Measurements from ENCODE around the gene VPREB3. TPM values are rescaled to one million over a fixed set of nuclear protein-coding genes. Genes with fewer than 3 reads are reported as not detected.

VPREB3 gene
- total and polyA plus RNA-seq, 8 donors: 0.78 to 0.80 TPM; not detected in 6

DNA sequence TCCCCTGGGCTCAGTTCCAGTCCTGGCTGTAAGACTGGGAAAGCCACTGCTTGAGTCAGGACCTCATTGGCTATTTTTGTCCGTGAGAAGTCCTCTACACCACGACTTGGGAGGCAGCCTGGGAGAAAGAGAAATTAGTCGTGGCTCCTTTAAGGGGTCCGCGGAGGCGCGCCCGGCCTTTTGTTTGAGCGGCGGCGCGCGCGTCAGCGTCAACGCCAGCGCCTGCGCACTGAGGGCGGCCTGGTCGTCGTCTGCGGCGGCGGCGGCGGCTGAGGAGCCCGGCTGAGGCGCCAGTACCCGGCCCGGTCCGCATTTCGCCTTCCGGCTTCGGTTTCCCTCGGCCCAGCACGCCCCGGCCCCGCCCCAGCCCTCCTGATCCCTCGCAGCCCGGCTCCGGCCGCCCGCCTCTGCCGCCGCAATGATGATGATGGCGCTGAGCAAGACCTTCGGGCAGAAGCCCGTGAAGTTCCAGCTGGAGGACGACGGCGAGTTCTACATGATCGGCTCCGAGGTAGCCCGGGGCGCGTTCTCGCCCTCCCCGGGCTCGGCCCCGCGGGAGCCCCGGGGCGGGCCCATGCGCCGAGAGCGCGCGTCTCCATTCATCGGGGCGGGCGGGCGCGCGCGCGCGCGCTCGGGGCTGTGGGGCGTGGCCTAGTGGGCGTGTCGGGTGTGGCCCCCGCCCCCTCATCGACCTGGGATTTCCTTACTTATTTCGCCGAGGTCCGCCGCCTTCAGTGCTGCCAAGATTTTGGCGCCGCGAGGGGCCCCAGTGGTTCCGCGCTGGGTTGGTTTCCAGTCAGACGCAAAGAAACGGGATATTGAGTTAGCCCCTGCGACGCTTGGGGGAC lies 32.8 kb upstream of the VPREB3 start, which contains the start of gene SMARCB1:
Gene SMARCB1 (plus strand): TSS at position 215 of the 848 bp plus-strand sequence. CDS start 204 bp downstream, at position 419.
- peaks cover 0 to 3% (median 0%) of the 10 kb centered on the region in 3 donors for H3K36me3 ChIP-seq
- FAIRE-seq: no peak
- 0% methylated on average over 84 to 97 of the region's 97 CpGs for WGBS, 2 donors

DNA sequence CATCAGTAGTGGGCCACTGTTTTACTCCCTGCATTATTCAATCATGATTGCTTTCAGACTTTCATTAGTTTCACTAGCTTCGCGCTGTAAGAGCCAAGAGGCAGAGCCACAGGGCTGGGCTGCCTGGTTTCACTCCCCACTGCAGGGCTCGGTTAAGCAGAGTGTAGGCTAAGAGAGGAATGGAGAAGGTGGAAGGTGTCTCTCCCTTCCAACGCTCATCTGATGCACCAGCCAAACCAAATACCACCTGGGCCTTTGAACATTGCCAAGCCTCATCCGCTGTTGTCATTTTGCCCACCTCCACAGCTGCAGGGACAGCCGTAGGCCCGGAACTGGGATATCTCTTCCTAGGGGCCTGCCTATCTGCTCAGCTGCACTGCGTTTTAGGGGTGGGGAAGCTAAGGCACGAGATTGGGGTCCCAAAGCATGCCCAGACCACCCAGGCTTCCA lies 32.1 kb upstream of the VPREB3 start:
- H3K4me1 ChIP-seq: peaks cover 16 to 33% (median 16%) of the 10 kb centered on the region in 3 donors
- H3K36me3 ChIP-seq: no peaks in the 10 kb centered on the region
- H3K9me3 ChIP-seq: no peaks in the 10 kb centered on the region
- WGBS, 2 donors: 50 to 55% methylated on average over 9 of the region's 9 CpGs
- TF ChIP-seq, protein P1, sequence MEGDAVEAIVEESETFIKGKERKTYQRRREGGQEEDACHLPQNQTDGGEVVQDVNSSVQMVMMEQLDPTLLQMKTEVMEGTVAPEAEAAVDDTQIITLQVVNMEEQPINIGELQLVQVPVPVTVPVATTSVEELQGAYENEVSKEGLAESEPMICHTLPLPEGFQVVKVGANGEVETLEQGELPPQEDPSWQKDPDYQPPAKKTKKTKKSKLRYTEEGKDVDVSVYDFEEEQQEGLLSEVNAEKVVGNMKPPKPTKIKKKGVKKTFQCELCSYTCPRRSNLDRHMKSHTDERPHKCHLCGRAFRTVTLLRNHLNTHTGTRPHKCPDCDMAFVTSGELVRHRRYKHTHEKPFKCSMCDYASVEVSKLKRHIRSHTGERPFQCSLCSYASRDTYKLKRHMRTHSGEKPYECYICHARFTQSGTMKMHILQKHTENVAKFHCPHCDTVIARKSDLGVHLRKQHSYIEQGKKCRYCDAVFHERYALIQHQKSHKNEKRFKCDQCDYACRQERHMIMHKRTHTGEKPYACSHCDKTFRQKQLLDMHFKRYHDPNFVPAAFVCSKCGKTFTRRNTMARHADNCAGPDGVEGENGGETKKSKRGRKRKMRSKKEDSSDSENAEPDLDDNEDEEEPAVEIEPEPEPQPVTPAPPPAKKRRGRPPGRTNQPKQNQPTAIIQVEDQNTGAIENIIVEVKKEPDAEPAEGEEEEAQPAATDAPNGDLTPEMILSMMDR (IDR thresholded peaks at IDR 0.05): no peak
- intact Hi-C loops (cut with DNase I): no loop called here
- DNase-seq: no peak
- H3K27me3 ChIP-seq: no peaks in the 10 kb centered on the region
- FAIRE-seq: no peak
- H3K27ac ChIP-seq: peak overlapping the region; percentile 97 to 100 (median 99)
- H3K4me3 ChIP-seq: peak overlapping the region in 3 of 4 donors; percentile 60 to 94 (median 83)
- no peak for ATAC-seq

More for the DNA sequence above, 32.8 kb upstream of the VPREB3 start, which contains the start of gene SMARCB1:
- H3K4me1 ChIP-seq: peaks cover 16 to 33% (median 16%) of the 10 kb centered on the region in 3 donors
- H3K27me3 ChIP-seq: no peaks in the 10 kb centered on the region
- ATAC-seq (peak; percentile 95 to 97 (median 96)), DNase-seq (peak; percentile 82 to 96 (median 90))
- no peaks in the 10 kb centered on the region for H3K9me3 ChIP-seq
- peak within 1 kb of the TSS; percentile 97 to 100 (median 99) for H3K27ac ChIP-seq
- H3K4me3 ChIP-seq: peak within 1 kb of the TSS; percentile 60 to 94 (median 88)
- intact Hi-C loops (cut with DNase I): no loop called here
- TF ChIP-seq, protein P1 (IDR thresholded peaks at IDR 0.05): no peak

- no peaks in the 10 kb centered on the region for H3K9me3 ChIP-seq
- 65% methylated on average over 8 of the region's 8 CpGs for WGBS, 2 donors
- no peak for FAIRE-seq
Observed at GRCh38 chr22:23784215-23784732, 30.0 kb upstream of the VPREB3 start.

DNA sequence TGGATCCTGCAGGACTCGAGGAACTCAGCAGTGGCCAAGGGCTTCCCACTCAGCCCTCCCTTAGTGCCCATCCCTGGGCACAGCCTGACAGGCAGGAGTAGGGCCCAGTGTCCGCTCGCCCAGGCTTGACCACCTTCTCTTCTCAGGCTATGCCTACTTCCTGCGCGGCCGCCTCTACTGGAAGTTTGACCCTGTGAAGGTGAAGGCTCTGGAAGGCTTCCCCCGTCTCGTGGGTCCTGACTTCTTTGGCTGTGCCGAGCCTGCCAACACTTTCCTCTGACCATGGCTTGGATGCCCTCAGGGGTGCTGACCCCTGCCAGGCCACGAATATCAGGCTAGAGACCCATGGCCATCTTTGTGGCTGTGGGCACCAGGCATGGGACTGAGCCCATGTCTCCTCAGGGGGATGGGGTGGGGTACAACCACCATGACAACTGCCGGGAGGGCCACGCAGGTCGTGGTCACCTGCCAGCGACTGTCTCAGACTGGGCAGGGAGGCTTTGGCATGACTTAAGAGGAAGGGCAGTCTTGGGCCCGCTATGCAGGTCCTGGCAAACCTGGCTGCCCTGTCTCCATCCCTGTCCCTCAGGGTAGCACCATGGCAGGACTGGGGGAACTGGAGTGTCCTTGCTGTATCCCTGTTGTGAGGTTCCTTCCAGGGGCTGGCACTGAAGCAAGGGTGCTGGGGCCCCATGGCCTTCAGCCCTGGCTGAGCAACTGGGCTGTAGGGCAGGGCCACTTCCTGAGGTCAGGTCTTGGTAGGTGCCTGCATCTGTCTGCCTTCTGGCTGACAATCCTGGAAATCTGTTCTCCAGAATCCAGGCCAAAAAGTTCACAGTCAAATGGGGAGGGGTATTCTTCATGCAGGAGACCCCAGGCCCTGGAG lies 29.3 kb upstream of the VPREB3 start:
- WGBS, 2 donors: 70 to 76% methylated on average over 15 of the region's 15 CpGs
- no peaks in the 10 kb centered on the region for H3K27me3 ChIP-seq
- ATAC-seq: no peak
- H3K4me1 ChIP-seq: peaks cover 8 to 21% (median 12%) of the 10 kb centered on the region in 3 donors
- no peak overlapping the region for H3K4me3 ChIP-seq
- DNase-seq: no peak
- no peaks in the 10 kb centered on the region for H3K9me3 ChIP-seq
- no peaks in the 10 kb centered on the region for H3K36me3 ChIP-seq
- no peak for FAIRE-seq
- H3K27ac ChIP-seq: peak overlapping the region in 2 of 4 donors; percentile 2 to 11
- intact Hi-C loops (cut with DNase I): no loop called here
- TF ChIP-seq, protein P1 (IDR thresholded peaks at IDR 0.05): no peak

More at GRCh38 chr22:23784215-23784732, 30.0 kb upstream of the VPREB3 start:
- H3K4me3 ChIP-seq: no peak overlapping the region
- intact Hi-C loops (cut with DNase I): no loop called here
- no peaks in the 10 kb centered on the region for H3K36me3 ChIP-seq
- TF ChIP-seq, protein P1 (IDR thresholded peaks at IDR 0.05): no peak
- no peaks in the 10 kb centered on the region for H3K27me3 ChIP-seq
- peak overlapping the region in 1 of 4 donors; percentile 11 for H3K27ac ChIP-seq
- DNase-seq (peak in 1 of 6 donors; percentile 62), ATAC-seq (no peak)
- H3K4me1 ChIP-seq: peaks cover 11 to 29% (median 12%) of the 10 kb centered on the region in 3 donors
